HG03280 (cell line): ENCODE results near the gene SNAPC4.

Source experiments
- ATAC-seq: cut with Tn5 transposase; IDR thresholded peaks from one replicate; pipeline ENCODE4 v1.9.1; 2021; ENCODE audit warnings: mild to moderate bottlenecking, moderate library complexity; ENCODE audit not compliant: unreplicated experiment

SNAPC4 gene

DNA sequence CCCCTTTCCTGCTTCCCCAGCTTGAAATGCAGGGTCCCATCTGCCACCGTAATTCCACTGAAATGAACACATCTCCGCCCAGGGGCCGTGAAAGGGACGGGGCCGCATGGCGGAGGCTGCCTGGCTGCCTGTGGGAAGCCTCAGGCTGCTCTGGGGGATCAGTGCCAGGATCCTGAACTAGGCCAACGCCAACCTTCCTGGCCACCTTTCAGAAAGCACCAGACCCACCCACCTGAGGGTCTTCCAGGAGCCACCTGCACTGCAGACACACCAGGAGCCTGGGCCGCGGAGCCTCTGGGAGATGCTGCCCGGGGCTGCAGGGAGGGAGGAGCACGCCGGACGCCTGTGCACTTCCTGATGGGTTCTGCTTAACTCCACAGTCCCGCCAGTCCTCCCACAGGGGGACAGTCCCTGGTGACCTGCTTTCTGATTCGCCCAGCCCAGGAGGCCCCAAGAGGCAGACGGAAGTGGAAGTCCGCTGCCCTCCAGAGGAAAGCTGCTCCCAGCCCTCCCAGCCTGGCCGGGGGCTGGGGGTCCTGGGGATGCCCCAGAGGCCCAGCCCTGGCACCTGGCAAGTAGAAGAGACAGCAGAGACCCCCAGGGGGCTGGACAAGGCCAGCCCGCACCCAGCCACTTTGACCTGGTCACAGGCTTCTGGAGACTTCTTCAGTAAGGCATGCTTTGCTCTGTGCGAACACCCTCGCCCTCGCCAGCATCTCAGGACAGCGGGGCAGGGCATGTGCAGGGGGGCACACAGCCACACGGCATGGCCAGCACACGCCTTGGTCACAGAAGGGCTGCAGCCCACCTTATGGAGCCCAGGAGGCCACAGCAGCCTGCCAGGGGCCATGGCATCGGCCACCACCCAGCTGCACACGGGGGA lies 26.4 kb downstream of the SNAPC4 start, which contains the start of gene CARD9:
Gene CARD9, minus strand, starts transcription at position 370 of the 883 bp plus-strand sequence. CDS start 1,591 bp downstream, outside the sequence.
- no peak for ATAC-seq

DNA sequence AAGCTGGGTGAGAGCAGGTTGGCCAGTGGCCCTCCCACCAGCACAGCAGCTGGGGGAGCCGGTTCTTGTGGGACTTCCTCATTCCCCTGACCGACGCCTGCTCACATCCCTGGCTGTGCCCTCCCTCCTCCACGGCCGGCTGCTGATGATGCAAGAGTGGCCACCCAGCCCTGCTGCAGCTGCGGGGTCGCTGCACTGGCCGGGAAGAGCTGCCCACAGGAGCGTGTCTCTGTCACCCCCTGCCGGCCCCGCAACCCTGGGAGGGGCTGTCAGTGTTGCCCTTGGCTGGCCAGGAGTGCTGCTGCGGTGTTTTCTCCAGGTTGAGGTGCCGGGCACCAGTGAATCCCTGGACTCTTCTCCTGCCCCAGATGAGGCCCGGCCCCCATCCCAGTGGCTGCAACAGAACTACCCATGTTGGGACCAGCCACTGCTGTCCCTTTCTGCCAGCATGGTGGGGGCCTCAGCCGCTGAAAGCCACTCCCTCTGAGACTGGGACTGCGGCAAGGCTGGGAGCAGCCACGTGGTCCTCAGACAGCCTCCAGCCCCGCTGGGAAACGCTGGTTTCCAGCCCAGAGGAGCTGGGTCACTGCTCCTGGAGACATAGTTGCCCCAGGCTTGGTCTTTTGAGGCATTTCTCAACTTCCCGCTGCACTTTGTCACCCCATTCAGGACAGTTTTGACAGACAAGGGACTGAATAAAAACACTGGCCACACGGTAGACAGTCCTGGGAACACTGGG lies 27.2 kb downstream of the SNAPC4 start:
- ATAC-seq = no peak

DNA sequence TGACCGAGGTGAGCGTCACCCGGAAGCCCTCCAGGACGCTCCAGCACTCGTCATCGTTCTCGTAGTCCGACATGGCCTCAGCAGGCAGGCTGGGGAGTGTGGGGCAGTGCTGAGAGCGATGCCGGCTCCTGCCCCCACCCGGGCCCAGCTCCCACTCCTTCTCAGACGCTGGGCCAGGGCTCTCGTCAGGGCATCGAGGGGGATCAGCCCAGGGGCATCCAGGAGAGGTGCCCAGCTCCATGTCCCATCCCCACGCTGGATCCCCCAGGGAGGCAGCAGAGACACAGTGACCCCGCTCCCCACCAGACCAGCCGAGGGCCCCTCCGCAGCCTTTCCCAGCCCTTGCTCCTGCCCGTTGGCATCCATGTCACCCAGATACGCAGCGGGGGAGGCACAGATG lies 28.0 kb downstream of the SNAPC4 start:
- ATAC-seq = no peak

DNA sequence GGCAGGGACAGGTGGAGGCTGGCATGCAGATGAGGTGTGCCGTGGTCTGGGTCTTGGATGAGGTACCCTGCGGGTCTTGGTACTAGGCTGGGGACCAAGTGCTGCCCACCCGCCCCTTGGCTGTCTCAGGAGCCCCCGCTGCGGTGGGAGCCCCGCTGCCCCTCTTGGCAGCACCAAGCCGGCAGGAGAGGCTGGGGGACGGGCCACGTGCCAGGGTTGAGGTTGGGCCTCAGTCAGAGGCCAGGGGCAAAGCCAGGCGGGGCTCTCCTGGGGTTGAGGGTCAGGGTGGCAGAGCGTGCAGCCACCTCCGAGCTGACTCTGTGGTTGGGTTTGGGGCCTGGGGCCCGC lies 28.5 kb downstream of the SNAPC4 start:
- ATAC-seq = no peak

DNA sequence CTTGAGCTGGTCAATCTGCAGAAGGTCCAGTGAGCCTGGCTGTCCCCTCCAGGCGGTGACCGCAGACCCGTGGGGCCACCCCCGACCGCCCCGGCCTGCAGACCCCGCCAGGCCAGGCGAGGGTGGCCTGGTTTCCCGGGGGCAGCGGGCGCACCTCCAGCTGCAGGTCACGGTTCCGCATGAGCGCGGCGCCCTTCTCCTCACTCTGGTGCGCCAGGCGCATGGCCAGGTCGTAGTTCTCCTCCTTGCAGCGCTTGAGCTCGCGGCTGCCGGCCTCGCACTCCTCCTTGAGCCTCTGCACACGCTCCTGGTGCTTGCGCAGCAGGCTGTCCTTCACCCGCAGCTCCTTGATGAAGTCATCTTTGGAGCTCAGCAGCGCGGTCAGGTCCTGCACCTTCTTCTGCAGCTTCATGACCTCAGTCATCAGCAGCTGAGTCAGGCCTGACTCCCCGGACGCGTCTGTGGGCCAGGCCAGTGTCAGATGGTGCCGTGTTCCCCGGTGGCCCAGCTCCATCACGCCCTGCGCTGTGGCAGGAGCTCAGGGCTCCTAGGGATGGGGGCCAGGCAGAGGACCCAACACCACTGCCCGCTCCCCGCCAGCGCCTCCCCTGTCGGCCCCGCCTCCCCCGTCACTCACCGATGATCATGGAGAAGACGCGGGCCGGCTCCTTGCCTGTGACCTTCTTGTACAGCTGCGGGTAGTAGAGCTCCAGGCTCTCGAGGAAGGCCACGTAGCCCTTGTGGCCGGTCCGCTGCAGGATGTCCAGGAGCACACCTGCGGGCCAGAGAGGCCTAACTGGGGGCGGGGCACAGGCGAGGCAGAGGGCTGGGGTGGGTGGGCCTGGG lies 29.1 kb downstream of the SNAPC4 start:
- no peak for ATAC-seq

DNA sequence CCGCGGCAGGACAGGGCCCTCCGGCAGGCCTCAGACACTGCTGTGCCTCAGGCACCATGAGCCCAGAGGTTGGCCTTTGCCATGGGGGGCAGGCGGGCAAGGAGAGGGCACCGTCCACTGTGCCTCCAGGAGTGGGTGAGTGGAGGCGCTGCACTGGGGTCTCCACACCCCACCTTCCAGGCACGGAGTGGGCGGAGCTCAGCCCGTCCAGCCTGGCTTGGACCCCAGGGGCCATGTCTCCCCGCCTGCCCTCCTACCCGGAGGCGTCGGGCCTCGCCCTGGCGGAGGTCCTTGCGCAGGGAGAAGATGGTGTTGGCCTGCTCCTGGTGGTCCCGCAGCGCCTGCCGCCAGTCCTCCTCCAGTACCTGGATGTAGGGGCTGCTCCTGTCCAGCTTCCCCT lies 29.9 kb downstream of the SNAPC4 start:
- ATAC-seq = no peak

DNA sequence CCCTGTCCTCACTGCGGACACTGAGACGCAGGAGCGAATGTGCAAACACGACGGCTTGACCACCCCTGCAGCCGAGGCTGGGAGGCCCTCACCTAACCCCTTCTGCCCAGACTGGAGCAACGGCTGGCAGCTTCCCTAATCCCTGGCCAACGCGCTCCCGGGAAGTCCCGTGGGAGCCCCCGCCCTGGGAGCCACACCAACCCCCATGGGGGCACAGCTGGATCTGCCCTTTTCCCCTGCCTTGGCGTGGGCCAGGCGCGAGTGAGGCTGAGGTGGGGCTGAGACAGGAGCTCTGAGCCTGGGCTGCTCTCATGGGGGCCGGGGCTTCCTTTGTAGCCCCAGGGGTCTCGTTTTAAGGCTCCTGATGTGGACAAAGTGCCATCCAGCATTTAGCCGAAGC lies 31.8 kb downstream of the SNAPC4 start:
- ATAC-seq = no peak

DNA sequence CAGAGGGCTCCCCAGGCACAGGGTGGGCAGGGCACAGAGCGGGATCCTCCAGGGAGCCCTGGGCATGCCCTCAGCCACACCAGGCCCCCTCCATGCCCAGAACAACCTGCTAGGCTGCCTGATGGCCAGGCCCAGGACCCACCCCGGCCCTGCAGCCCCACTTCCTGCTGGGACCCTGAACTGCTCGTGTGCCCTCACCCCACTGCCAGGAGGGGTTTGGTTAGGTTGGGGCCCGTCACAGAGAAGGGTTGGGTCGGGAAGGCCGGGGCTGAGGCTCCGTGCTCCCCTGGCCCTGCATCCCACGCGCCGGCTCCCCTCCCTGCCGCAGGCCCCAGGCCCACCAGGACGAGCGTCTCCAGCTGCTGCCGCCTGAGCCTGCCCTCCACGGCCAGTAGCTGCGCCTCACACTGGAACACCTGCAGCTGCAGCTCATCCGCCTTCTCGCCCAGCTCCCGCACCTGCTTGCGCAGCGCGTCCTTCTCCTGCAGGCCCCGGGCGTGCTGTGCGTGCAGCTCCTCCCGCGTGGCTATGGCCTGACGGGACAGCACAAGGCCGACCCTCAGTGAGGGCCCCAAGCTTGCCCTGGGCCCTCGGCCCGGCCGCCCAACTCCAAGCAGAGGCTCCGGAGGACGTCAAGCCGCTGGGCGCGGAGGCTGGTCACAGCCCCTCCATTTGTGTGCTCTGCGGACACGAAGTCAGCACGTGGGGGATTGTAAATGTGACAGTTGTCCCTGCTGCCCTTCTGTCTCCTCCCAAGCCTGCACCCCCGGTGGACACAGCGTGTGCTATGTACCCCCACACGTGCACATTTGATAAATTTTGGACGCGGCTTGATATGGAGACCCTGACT lies 32.4 kb downstream of the SNAPC4 start:
- no peak for ATAC-seq

DNA sequence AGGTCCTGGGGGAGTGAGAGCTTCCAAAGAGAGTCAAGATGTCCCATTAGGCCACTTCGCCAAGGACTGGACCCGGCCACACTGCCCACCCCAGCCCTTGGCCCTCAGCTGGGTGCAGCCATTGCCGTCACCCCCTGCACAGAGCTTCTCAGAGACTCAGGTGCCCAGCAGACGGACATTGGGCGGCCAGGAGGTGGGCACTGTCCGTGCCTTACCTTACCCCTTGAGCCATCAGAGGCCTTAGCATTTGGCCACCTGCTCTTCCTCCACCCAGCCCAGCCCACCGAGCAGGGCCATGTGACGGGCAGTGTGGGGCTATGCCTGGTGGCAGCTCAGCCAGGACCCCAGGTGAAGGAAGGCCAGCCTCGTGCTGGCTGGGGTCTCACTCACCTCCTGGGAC lies 33.1 kb downstream of the SNAPC4 start:
- no peak for ATAC-seq

DNA sequence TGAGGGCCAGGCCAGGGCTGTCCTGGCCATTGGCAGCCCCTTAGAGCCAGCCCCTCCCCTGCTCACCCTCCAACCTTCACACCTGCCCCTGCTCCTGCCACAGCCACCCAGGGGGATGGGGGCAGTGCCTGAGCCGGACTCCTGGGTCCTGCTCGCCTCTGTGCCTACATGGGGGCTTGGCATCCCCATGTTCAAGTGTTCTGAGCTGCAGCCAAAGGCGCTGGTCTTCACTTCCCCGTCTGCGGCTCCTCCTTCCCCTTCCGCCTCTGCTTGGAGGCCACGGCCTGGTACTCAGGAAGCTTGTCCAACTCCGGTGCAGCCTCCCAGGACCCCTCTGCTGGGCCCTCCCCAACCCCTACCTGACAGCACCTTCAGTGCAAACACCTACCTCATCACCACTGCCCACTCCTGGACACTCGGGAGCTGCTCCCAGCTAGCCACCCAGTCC lies 34.2 kb downstream of the SNAPC4 start:
- no peak for ATAC-seq

DNA sequence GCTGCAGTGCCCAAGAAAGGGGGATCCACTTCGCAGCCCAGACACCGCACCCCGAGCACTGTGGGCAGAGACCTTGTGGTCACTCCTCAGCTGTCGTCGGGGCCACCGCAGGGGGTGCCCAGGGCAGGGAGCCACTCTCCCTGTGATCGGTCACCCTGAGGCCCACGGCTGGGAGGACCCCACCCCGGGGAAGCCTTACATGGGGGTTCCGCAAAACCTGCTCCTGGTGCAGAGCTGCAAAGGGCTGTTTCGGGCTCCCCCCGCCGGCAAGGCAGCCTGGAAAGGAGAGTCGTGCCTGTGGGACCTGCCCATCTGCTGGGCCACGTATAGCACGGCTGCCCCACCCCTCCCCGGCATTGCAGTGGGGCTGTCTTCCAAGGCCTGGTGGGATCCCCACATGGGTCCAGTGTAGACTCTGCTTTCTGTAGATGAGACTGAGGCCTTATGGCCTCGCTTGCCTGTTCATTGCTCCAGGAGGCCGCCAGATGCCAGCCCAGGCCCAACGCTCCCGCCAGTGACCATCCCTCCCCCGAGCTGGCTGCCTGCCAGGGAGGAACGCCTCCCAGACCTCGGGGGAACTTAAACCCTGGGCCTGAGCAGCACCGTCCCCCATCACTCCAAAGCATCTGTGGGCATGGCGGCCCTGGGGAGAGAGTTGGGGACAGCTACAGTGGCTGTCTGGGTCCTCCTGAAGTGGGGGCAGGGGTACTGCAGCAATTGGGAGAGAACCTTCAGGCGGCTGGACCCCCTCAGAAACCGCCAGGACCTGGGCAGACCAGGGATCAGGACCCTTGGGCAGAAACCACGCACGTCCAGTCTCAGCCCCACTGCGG lies 34.8 kb downstream of the SNAPC4 start:
- no peak for ATAC-seq

DNA sequence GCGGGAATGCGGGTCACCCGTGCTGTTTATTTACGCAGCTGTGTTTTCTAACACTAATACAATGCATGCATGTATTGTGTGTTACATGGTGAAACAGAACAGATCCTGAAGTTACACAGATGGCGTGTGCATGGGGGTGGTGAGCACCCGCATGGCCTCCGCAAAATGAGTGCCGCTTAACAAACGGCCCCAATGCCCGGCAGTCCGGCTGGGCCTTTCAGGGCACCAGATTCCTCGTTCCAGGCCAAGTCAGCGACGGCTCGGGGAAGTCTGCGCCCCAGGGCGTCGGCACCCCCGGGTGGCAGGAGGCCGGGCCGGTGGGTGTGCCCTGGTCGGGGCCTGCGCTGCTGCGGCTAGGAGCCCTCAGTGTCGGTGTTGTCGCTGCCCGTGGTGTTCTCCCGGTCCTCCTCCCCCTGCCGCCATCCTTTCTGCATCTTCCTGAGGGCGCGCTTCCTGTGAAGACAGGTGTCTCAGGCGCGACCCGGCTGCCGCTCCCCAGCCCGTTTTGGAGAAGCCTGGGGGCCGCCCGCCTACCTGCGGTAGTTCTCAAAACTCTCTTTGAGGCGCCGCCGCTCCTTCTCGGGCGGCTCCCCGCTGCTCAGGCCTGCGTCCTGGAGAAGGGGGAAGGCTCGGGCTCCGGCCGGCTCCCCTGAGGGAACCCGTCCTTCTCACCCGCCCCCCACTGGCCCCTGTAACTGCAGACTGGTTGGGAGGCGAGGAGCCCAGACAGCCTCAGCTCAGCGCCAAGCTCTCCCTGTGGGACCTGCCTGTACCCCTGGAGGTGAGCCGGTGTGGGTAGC lies 35.8 kb downstream of the SNAPC4 start:
- ATAC-seq = no peak

DNA sequence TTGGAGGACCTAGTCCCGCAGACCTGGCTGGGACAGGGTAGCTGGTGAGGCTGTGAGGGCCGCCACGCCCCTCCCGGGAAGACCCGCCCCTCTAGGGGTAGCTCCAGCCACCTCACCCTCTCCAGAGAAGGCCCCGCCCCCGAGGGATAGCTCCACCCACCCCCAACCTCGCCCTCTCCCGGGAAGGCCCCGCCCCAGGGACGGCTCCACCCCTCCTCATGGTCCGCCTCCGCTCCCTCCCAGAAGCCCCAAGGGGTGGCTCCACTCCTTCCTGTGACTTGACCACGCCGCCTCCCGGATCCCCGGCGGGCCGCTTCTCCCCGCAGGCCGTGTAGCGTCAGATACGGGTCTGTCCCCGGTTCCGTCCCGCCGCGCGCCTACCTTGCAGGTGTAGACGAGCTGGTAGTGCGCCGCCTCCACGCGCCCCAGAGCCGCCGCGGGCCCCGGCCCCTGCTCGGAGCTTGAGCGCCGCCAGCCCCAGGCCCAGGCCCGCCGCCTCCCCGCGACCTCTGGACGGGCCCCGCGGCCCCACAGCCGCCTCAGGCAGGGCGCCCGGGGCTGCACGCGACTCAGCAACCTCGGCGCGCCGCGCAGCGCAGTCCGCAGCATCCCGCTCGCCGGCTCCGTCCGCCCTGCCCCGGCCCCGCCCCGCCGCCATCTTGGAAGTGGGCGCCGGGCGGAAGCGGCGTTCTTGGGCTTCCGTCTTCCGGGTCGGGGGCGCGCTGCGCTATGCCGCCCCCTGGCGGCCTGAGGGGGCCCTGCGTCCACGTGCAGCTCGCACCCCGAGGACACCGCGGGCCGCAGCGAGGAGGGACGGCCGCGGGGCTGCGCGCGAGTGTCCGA lies 36.6 kb downstream of the SNAPC4 start, which contains the start of gene DNLZ:
Gene DNLZ, minus strand, starts transcription at position 639 of the 843 bp plus-strand sequence. Its CDS starts 30 bp downstream, at position 609.
- ATAC-seq = peak; percentile 76

DNA sequence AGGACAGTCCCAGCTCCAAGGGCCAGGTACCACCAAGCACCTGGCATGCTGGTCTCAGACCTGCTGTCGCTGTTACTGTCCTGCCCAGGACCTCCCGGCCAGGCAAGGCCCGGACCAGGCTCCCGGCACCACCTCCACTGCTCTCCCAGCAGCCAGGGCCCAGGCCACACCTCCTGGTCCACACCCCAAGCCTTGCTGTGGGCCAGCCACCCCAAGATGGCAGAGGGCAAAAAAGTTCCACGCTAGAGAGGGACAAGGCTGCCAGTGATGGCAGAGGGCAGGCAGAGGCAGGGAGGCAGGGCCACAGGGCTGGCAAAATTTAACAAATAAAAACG lies 37.6 kb downstream of the SNAPC4 start:
- ATAC-seq = no peak

DNA sequence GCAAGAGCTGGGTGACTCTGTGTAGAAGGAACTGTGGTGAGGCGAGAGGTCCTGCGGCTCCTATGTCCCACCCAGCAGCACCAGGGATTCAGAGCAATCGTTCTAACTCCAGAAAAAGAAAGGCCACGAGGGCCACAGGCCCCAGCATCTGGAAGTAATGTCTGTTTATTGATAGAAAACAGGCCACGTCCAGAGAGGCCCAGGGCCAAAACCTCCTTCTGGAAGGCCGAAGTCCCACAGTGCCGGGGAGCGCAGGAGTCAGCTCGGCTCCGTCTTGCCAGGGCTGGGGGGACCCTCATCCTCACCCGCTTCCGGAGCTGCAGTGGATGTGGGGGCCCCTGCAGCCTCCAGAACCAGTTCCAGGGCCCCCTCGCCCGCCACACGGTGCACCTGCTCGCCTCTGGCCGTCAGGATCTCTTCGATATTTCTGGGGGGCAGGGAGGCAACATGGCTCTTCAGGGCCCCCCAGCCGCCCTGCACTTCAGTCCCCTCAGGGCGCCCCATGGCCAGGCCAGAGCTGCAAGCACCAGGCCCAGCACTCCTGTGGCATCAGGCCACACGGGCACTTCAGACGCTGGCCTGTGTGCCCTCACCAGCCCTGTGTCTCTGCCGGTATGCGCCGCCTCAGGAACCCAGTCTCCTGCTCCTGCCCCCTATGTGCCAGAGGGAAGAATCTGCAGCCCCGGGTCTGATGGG lies 38.1 kb downstream of the SNAPC4 start:
- no peak for ATAC-seq

DNA sequence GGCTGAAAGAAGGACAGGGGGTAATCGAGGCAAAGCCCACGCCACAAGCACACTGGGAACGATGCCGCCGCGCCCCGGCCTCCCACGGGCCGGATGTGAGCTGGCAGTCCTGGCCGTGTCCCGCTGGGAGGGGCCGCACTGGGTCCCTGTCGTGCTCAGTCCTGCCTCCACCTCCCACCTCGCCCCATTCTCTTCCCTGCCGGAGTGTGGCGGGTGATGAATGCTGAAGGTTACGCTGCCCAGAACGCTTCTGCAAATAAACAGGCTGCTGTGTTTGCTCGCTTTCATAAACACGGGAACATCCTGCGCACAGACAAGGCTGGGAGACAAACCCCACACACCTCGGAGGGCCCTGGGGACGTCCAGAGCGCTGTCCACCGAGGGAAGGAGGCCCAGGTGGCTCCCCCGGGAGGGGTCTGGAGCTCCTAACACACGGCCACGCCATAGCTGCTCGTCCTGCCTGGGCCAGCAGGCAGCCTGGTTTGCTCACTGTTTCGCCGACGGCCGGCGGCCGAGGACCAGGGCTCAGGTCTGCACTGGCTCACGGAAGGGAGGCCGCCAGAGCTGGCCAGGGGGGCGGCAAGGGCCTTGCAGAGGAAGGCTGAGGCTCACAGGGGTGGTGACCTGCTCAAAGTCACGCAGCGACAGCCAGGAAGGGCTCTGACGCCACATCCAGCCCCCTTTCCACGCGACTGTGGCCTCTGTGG lies 38.8 kb downstream of the SNAPC4 start:
- ATAC-seq = no peak
